Fibroblast of peridontal ligament (primary cell): ENCODE data around the gene PHF20.
"Not testable (repeated sequence)": the region's sequence is repeated elsewhere in the genome, so short reads cannot be mapped to it uniquely, and the experiment has no call there.

Experiments used
- DNase-seq: peaks from one replicate; pipeline ENCODE4 v3.0.0-alpha.2; 2010; ENCODE audit errors: extremely low read depth

Gene PHF20

GRCh38 chr20:35771689-35772562, at the start of gene PHF20:
PHF20 (plus strand) TSS chr20:35772015; CDS start chr20:35801523, 29,508 bp downstream.
- DNase-seq = peak; percentile 95

- not testable (repeated sequence) for DNase-seq
Observed at GRCh38 chr20:35723275-35723639, 48.6 kb upstream of the PHF20 start.

GRCh38 chr20:35723652-35724320, 48.0 kb upstream of the PHF20 start:
- not testable (repeated sequence) for DNase-seq

GRCh38 chr20:35724321-35725230, 47.2 kb upstream of the PHF20 start:
- DNase-seq = no peak

- DNase-seq = no peak
Observed at GRCh38 chr20:35726842-35727711, 44.7 kb upstream of the PHF20 start.

GRCh38 chr20:35729283-35729807, 42.5 kb upstream of the PHF20 start:
- DNase-seq = no peak

GRCh38 chr20:35729836-35730582, 41.8 kb upstream of the PHF20 start:
- no peak for DNase-seq

GRCh38 chr20:35730583-35731468, 41.0 kb upstream of the PHF20 start:
- DNase-seq = no peak

GRCh38 chr20:35731469-35731788, 40.4 kb upstream of the PHF20 start:
- no peak for DNase-seq

- no peak for DNase-seq
Observed at GRCh38 chr20:35731862-35732643, 39.8 kb upstream of the PHF20 start.

GRCh38 chr20:35732644-35732982, 39.2 kb upstream of the PHF20 start:
- DNase-seq = no peak

GRCh38 chr20:35734374-35734773, 37.4 kb upstream of the PHF20 start:
- no peak for DNase-seq

GRCh38 chr20:35734777-35735649, 36.8 kb upstream of the PHF20 start:
- no peak for DNase-seq

GRCh38 chr20:35735826-35736470, 35.9 kb upstream of the PHF20 start:
- peak; percentile 59 for DNase-seq

GRCh38 chr20:35737865-35738333, 33.9 kb upstream of the PHF20 start:
- no peak for DNase-seq

GRCh38 chr20:35738410-35739179, 33.2 kb upstream of the PHF20 start:
- no peak for DNase-seq
